Spleen (tissue), 7 donors: ENCODE data around the gene CPED1.

ENCODE experiments used
- POLR2A ChIP-seq, 3 donors: fragments of 450-650 bp; IDR thresholded peaks; one replicate each; pipeline ENCODE4 v1.5.1; 2017; ENCODE audit warnings: antibody characterized with exemption in 3 of 3, mild to moderate bottlenecking in 1 of 3
- TF ChIP-seq, protein P1 (sequence below), 11 experiments: fragments of 200-600 bp in 7 of 11; fragments of 450-650 bp in 4 of 11; sonication (generic) in 4 of 11; IDR thresholded peaks in 8 of 11; conservative IDR thresholded peaks in 3 of 11; 1 replicate in 7 of 11; 2 replicates in 4 of 11; pipeline versions ENCODE4 v1.4.0 to v1.8.0; 2016 to 2021; ENCODE audit warnings: antibody characterized with exemption in 11 of 11, inconsistent platforms in 4 of 11, mild to moderate bottlenecking in 1 of 11
- donor health status: DM: no; HTN: no; CAD: no; lungs with moderate emphysema.
- donor health status: DM: no; HTN: no; CAD: no.
- donor health status: DM: no; HTN: no; CAD: no.

DNA sequence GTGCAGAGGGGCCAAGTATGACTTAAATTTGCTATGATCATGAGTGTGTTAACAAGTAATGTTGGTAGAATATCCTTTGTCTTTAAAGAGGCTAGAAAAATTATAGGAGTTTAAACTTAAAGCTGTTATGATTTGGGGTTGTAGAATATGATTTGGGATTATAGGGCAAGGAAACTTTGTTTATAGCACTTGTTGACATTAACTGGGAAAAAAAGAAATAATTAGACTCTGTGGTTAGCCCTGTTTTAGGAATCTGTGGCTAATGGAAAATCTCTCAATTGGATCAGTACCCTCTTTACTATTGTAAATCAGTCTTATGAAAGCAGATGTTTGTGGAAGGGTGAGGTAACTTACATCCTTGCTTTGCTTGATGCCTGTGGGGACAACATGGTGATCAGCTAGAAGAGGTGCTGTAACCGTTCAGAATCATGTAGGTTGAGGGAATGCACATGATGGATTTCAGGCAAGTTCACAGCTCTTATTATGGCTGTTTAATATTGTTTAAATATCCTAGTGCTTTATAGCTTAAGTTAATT is 26.8 kb upstream of the CPED1 start:
- TF ChIP-seq, protein P1, sequence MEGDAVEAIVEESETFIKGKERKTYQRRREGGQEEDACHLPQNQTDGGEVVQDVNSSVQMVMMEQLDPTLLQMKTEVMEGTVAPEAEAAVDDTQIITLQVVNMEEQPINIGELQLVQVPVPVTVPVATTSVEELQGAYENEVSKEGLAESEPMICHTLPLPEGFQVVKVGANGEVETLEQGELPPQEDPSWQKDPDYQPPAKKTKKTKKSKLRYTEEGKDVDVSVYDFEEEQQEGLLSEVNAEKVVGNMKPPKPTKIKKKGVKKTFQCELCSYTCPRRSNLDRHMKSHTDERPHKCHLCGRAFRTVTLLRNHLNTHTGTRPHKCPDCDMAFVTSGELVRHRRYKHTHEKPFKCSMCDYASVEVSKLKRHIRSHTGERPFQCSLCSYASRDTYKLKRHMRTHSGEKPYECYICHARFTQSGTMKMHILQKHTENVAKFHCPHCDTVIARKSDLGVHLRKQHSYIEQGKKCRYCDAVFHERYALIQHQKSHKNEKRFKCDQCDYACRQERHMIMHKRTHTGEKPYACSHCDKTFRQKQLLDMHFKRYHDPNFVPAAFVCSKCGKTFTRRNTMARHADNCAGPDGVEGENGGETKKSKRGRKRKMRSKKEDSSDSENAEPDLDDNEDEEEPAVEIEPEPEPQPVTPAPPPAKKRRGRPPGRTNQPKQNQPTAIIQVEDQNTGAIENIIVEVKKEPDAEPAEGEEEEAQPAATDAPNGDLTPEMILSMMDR (IDR thresholded peaks at IDR 0.05 in 8 of 11, conservative IDR thresholded peaks at IDR 0.05 in 3 of 11), result no peak
- TF ChIP-seq POLR2A (IDR thresholded peaks at IDR 0.05), result no peak
